ENCODE measurements around the gene STK25. TPM values are rescaled to one million over a fixed set of nuclear protein-coding genes. Genes with fewer than 3 reads are reported as not detected.

The STK25 gene
- polyA plus RNA-seq, 2 of the 4 experiments (the other 2 are of a cell fraction), result 101 to 138 TPM

GRCh38 chr2:241532733-241533601, 24.6 kb upstream of the STK25 start (continued):
- no peak for TF ChIP-seq HMGXB4 (CRISPR knock-in tag; IDR thresholded peaks at IDR 0.05; ENCODE audit: borderline replicate concordance)
- no peak for TF ChIP-seq REST (IDR thresholded peaks at IDR 0.05)
- TF ChIP-seq PHF8 (IDR thresholded peaks at IDR 0.05; ENCODE audit: borderline replicate concordance, low read depth), result no peak

DNA sequence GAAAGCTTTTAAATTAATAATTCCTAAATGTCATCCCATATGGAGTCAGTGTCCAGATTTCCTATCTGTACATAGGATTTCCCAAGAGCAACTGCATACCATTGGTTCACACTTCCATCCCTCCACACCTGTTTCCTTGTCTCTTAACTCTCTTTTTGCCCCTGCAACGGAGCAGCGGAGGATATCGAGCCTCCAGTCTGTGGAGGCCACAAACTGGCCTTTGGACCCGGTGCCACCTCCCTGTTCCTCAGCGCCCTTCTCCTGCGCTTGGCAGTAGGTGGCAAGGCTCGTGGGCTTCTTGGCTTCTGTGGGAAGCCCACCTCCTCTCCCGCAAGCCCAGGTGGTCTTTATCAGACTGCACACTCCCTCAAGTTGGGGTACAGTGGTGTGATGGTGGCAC, 23.8 kb upstream of the STK25 start:
- Histone ChIP-seq H3K4me1 (no peaks in the 10 kb centered on the region), H3K9me3 (no peaks in the 10 kb centered on the region), H3K27ac (no peak overlapping the region), H3K4me3 (no peak overlapping the region), H3K4me2 (no peak overlapping the region)
- 92% methylated on average over 6 of the region's 8 CpGs for WGBS (ENCODE audit: missing lambda C conversion rate)
- TF ChIP-seq KDM1A (IDR thresholded peaks at IDR 0.05; ENCODE audit: low read depth) (no peak), REST (IDR thresholded peaks at IDR 0.05) (no peak), JUN (IDR thresholded peaks at IDR 0.05) (no peak), CBX2 (IDR thresholded peaks at IDR 0.05; ENCODE audit: borderline replicate concordance, low read depth) (no peak), RFX5 (IDR thresholded peaks at IDR 0.05) (no peak), TP53 (CRISPR knock-in tag; IDR thresholded peaks at IDR 0.05) (no peak), FOSB (CRISPR knock-in tag; IDR thresholded peaks at IDR 0.05) (no peak), RAD21 (conservative IDR thresholded peaks at IDR 0.05 in 1 of 2, IDR thresholded peaks at IDR 0.05 in 1 of 2) (no peak), MAX (IDR thresholded peaks at IDR 0.05) (no peak), CHD4 (IDR thresholded peaks at IDR 0.05; ENCODE audit: borderline replicate concordance) (no peak), HEYL (CRISPR knock-in tag; IDR thresholded peaks at IDR 0.05) (no peak), MAZ (IDR thresholded peaks at IDR 0.05; ENCODE audit: borderline replicate concordance, low read depth, low read length) (no peak), HES2 (IDR thresholded peaks at IDR 0.05) (no peak), EHF (CRISPR knock-in tag; IDR thresholded peaks at IDR 0.05) (no peak), MYC (IDR thresholded peaks at IDR 0.05; ENCODE audit: borderline replicate concordance, low read length) (no peak)
- no peak for ATAC-seq
- ChIA-PET POLR2A (no interaction called here), CTCF (no interaction called here)
- no peak for FAIRE-seq
- DNase-seq (ENCODE audit: low read depth in 1 of 2, low spot score in 1 of 2), result no peak

Data from A549 (cell line).